Right renal cortex interstitium (tissue), 3 donors: ENCODE data around the gene PRAME. TPM values are rescaled to one million over a fixed set of nuclear protein-coding genes. Genes with fewer than 3 reads are reported as not detected.
A peak's percentile ranks its signal among the peaks of the same experiment; 100 is the strongest.
"Not testable (repeated sequence)": the region's sequence is repeated elsewhere in the genome, so short reads cannot be mapped to it uniquely, and the experiment has no call there.

Experiments used
- DNase-seq, 3 donors: peaks; one replicate each; pipeline ENCODE4 v3.0.0-alpha.2; 2013; ENCODE audit warnings: low read depth in 3 of 3, low spot score in 2 of 3
- polyA plus RNA-seq, 3 donors: library from polyadenylated mRNA; unstranded; fragments of 120-200 nt; gene quantifications; one replicate each; pipeline ENCODE4 v1.2.1, GENCODE V29; 2013; ENCODE audit not compliant: insufficient read length in 3 of 3

PRAME gene, protein sequence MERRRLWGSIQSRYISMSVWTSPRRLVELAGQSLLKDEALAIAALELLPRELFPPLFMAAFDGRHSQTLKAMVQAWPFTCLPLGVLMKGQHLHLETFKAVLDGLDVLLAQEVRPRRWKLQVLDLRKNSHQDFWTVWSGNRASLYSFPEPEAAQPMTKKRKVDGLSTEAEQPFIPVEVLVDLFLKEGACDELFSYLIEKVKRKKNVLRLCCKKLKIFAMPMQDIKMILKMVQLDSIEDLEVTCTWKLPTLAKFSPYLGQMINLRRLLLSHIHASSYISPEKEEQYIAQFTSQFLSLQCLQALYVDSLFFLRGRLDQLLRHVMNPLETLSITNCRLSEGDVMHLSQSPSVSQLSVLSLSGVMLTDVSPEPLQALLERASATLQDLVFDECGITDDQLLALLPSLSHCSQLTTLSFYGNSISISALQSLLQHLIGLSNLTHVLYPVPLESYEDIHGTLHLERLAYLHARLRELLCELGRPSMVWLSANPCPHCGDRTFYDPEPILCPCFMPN
- polyA plus RNA-seq: 1 to 10 TPM in 1 of 3 donors, under 1 TPM in 2; 0.75 to 1.5 (median 0.94) TPM

DNA sequence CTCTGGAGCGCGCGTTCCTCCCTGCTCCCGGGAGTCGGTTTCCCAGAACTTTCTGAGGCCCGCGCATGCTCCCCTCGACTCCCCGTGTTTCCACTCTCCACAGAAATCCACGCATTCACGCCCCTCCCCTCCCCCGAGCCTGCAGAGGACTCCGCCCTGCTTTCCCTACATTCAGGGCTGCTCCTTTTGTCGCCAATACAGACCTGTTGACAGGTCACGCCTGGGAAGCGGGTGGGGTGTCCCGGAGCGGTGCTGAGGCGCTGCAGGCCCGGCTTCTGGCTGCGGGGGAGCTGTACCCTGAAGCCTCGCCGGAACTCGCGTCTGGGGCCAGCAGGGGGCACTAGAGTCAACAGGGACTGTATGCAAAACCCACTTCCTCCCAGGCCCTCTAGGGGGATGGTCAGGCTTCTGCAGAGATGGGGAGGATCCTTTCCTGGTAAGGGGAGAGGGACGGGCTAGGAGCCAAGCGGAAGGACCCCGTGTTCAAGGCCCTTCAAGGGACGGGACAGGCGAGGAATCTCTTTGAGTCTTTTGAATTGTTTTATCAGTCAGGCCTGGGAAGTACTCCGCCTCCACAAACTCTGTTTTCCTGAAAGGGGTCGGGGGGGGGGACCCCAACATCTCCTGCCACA is at the start of gene PRAME:
TSS of gene PRAME (minus strand) at position 294 of the 632 bp plus-strand sequence. CDS start 2,433 bp downstream, outside the sequence.
- peak in 2 of 3 donors; percentile 9 to 23 for DNase-seq

DNA sequence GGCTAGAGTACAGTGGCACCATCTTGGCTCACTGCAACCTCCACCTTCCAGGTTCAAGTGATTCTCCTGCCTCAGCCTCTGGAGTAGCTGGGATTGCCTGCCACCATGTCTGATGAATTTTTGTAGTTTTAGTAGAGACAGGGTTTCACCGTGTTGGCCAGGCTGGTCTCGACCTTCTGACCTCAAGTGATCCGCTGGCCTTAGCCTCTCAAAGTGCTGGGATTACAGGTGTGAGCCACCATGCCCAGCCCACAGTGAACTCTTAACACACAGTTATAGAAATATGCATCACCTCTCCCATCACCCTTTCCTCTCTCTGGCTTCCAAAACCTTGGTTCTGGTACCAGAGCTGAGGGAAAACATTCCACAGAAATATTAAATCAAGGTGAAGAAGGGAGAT is 49.0 kb upstream of the PRAME start:
- not testable (repeated sequence) for DNase-seq

DNA sequence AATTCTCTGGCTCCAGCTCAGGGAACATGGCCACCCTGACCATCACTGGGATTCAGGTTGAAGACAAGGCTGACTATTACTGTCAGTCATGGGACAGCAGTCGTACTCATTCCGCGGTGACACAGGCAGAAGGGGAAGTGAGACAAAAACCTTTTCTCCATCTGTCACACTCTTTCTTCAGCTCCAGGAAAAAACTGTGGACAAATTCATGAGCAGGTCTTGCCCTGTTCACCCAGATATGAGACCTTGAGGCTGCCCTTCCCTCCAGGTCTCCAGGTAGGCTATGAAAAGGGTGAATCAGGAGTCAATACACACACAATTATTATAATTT is 46.0 kb upstream of the PRAME start:
- DNase-seq: no peak

DNA sequence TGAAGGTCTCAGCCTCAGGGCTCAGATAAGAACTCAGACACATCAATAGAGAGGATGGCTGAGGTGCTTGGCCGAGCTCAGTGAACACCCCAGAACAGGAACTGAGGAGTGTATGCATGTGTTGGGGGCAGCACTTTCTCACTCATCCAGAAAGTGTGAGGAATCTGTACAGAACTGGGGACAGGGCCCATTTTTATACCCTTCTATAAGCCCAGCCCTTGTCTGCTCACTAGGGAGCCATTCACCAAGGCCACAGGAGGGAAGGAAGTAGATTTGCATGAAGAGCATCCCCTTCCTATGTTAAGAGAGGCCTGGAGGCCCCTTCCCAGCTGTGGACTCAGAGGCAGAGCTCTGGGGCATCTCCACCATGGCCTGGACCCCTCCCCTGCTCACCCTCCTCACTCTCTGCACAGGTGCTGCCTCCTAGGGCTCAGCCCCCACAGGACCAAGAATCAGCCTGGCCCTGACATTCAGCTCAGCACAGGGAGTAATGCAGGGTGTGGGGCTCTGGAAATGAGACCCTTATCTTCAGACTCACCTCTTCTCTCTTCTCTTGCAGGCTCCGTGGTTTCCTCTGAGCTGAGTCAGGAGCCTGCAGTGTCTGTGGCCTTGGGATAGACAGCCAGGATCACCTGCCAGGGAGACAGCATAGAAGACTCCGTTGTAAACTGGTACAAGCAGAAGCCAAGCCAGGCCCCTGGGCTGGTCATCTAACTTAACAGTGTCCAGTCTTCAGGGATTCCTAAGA is 45.4 kb upstream of the PRAME start:
- no peak for DNase-seq

DNA sequence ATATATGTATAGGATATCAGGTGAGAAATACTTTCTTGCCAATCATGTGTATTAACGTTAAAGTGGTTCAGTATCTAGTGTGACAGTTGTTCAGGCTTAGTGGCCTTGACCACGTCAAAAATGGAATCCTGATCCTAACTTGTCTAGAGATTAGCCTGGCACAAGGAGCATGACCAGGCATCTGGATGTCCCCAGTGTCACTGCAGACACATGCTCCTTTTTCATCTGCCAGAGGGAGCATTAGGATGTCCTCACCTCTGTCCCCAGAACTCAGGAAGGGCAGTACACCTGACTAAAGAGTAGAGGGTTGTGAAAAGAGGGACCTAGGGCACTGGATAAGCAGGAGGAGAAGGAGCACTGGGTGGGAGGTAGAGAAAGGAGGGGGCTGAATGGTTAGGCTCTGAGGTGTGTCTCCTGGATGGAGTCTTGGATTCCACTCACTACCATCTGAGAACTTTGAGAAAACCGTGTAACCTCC is 44.4 kb upstream of the PRAME start:
- DNase-seq: no peak

DNA sequence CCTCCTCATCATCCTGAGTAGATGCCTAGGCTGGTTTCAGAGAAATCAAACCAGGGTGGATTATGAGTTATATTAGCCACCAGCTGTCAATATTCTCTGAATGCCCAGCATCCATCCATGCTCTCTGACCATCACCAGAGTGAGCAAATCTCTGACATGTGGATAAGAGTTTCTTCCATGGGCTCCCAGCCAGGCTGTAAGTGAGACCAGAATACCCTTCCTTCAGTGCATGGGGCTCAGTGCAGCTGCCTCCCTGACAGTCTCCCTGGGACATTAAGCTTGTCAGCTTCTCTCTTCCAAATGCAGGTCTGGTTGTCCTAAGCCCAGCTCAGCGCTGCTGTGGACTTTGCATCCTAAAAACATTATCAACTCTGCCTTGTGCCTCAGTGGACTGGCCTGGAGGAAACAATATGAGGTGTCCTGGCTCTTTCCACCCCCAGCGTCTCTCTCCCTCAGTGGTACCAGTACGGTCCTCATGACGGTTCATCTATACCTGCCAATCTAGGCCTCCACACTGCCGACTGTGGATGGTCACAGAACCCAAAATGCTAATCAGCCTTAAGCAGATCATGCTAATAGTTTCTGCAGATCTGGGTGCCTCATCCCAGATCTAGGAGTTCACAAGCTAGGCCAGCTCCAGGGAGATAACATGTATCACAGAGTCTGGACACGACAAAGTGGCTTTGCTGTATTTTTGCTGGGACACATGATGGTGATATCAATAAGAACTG is 41.6 kb upstream of the PRAME start:
- DNase-seq: no peak

DNA sequence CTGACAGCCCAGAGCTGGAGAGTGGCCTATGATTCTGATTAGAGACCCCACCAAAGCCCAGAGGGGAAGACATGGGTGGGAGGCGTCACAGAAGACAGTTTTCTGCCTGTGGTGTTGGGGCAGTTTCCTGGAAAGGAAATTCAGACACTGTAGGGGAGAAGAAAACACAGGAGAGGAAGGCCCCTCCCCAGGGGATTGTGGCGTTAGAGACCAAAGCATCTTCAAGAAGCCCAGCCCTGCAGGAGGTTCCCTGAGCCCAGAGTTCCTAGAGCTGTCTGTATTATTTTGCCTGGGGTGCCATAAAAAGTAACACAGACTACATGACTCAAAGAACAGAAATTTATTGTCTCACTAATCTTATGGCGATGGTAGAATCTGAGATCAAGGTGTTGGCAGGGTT is 40.2 kb upstream of the PRAME start:
- no peak for DNase-seq

DNA sequence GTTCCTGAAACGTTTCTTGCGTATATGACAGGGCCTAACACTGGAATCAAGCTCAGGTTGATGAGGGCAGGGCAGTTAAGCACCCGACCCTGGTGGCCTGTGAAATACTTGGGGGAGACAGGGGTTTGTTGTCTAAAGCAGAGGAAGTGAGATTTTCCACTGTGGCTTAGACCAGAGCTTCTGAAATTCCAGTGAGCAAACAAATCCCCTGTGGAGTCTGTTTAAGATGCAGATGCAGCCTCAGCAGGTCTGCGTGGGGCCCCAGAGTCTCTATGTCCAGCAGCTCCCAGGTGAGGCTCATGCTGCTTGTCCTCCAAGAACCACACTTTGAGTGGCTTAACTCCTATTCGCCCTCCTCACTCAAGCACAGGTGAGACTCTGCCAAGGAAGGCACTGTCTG is 39.1 kb upstream of the PRAME start:
- no peak for DNase-seq

DNA sequence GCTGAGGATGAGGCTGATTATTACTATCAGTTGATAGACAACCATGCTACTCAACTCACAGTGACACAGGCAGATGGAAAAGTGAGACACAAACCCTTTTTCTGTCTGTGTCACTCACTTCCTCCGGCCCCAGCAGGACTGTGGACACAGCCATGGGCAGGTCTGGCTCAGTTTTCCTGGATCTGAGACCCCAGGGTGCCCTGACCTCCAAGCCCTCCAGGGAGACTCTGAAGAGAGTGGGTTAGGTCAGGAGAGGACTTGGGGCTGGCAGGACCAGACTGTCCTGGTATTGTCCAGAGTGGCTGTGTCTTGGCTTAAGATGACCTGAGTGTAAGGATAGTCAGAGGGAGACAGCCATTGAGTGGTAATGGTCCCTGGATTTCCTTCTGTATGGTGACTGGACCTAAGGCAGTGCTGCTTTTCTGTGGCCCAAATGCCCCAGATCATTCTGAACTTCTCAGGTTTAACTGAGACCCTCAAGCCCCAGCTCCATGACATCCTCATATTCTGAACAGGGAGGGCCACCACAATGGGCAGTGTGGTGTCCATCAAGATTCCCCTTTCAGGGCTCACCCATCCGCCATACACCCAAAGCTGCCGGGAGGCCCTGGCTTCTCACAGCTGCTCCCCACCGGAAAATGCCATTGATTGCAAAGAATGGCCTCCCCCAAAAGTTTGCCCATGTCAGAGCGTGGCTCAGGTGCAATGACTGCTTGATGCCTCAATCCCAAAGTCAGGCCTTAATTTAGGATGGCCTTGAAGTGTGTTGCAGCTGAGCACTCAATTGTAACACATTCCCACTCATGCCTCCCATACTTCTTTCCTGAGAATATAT is 36.2 kb upstream of the PRAME start:
- no peak for DNase-seq

DNA sequence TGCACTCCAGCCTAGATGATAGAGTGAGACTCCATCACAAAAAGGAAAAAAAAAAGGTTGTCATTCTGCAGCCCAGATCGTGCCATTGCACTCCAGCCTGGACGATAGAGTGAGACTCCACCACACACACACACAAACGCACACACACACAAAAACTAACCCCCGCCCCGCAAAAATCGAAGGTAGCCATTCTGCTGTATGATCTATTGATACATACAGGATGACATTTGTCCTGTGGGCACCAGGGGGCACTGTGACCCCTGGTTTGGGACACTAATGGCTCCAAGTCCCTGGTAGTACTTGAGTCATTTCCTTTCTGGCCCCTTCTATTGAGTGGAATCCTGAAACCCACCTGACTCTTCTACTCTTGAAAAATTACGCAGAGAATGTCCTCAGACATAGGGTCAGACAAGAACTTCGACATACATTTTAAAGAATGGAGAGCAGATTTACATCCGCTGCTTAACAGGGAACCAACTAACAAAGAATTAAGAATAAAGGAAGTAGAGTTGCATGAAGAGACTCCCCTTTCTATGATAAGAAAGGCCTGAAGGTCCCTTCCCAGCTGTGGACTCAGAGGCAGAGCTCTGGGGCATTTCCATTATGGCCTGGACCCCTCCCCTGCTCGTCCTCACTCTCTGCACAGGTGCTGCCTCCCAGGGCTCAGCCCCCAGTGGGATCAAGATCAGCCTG is 35.0 kb upstream of the PRAME start:
- peak in 2 of 3 donors; percentile 24 to 36 for DNase-seq

DNA sequence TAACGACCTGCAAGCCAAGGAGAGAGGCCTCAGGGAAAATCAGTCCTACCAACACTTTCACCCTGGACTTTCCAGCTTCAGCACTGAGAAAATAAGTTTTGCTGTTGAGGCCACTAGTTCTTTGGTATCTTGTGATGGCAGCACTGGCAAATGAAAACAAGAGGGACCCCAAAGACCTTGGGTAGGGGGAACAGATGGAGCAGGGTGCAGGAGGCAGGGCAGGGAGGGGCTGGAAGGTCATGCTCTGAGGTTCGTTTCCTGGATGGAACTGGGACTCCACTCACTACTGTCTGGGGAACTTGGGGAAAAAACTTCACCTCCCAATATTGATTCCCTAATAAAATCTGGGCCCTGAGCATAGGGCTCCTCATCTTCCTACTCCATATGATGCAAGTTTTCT is 34.2 kb upstream of the PRAME start:
- no peak for DNase-seq

DNA sequence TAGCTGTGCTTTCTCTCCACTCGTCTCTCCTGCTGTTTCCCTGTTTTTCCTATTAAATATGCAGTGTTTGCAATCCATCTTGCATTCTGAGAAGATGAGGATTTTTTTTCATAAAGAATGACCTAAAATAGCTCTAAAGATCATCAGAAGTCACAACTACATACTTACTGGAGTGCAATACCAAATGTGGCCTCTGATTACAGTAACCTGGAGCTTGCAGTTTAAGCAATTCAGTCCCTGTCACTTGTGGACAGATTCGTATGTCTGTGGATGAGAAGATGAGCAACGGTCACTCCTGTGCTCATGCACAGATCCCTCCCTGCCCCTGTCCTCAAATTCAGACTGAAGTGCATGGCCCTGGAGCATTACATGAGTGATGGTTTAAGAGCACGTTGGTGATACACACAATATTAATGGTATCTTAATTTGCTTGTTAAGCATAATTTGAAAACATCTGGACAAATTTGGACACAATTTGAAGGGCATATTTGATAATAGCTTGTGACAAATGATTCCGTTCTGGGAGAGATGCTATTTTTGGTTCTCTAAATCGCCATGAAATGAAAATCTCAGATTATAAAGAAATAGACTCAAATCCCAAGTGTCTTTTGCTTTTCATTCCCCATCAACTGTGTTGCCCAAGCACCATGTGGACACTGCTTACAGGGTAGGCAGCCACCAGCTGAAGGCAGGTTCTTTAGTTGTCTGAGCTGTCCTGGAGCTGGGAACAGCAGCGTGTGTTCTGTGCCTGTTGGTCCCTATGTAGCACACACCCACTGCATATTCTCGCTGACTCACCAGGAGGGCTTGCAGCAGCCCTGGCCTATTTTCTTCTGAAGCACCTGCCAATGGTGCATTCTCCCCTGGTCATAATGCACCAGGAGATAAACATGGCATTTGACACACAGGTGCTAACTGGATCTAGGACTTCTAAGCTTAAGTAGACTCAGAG is 32.6 kb upstream of the PRAME start:
- no peak for DNase-seq

DNA sequence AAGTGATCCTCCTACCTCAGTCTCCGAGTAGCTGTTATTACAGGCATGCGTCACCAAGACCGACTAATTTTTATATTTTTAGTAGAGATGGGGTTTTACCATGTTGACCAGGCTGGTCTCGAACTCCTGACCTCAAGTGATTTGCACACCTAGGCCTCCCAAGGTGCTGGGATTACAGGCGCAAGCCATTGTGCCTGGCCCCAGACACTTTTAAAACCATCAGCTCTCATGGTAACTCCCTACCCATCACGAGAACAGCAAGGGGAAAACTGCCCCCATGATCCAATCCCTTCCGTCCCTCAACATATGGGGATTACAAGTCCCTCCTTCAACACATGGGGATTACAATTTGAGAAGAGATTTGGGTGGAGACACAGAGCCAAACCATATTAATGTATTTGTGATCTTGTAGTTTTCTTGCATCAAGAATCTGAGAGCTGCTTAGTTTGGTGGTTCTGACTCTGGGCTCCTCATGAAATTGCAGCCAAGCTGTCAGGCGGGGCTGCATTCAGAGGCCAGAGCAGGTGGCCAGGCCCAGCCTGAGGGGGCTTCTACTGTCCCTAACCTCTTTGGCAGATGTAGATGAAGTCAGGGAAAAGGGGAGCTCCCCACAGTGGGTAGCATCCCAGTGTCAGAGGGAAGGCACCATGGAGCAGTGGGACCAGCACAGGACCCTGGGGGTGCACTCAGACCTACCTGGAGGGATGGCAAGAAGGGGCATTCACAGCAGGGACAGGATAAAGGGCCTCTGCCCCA is 31.2 kb upstream of the PRAME start:
- DNase-seq: no peak

DNA sequence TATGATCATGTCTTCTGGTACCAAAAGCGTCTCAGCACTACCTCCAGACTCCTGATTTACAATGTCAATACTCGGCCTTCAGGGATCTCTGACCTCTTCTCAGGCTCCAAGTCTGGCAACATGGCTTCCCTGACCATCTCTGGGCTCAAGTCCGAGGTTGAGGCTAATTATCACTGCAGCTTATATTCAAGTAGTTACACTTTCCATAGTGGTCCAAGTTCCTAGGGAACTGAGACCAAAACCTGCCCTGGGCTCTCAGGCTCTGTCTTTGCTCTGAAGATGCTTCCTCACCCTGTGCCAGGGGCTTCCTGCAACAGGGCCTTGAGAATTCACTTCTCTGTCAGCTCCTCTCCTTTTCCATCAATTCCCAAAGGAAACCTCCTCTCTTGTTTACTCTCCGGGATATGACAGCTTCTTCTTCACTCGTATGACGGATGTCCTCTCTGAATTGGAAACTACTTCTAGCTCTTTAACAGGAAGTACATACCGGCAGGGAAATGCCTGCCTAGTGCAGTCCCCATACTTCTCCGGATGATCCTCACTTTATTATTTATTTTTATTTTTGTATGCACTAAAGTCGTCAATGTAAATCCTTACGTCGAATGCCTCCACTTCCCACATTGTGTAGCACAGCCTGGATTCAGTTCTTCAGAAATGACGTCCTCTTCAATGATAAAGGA is 29.6 kb upstream of the PRAME start:
- no peak for DNase-seq

DNA sequence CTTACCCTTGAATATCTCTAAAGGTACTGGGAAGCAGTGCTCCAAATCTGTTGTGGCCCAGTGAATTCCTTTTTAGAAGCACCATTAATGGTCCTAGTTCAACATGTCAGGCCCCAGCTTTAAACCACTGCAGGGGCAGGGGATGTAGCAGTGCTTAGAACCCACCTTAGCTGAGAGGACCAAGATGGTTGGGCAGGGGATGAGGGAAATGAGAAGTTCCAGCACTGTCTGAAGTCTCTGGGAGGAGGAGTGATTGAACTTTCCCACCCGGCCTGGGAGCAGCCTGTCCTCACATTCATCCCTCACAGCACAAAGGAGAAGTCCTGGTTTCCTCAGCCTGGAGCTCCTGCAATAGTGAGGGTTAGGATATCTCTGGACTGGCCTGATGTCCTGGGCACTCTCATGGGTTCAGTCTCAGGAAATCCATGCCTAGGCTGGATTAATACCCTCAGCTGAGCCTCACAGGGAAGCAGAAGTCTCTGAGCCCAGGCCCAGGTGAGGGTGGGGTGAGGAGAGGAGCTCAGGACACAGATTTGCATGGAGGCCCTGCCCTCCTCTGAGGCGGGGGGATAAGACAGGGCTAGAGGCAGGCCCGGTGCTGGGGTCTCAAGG is 28.6 kb upstream of the PRAME start:
- DNase-seq: no peak

DNA sequence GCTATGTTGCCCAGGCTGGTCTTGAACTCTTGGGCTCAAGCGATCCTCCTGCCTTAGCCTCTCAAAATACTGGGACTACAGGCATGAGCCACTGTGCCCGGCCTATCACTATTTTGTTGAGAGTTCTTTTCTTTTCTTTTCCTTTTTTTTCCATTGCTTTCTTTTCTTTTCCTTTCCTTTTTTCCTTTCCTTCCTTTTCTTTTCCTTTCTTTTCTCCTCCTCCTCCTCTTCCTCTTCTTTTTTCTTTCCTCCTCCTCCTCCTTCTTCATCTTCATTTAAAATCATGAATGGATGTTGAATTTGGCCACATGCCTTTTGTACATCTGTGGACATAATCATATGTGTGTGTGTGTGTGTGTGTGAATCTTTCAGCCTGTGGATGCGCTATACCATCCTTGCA is 25.7 kb upstream of the PRAME start:
- DNase-seq: no peak
